Stimulated activated CD4-positive, alpha-beta T cell treated with anti-CD3 and anti-CD28 coated beads, Interleukin-15, amount 100 ng/mL, for 24 hours (primary cell): ENCODE data around the gene NDUFC2.
"Not testable (repeated sequence)": the region's sequence is repeated elsewhere in the genome, so short reads cannot be mapped to it uniquely, and the experiment has no call there.

Experiments used
- DNase-seq: peaks from one replicate; pipeline ENCODE4 v3.0.0-alpha.2; 2020

NDUFC2 gene

GRCh38 chr11:78049348-78049747 is 30.3 kb downstream of the NDUFC2 start:
- DNase-seq = no peak

DNA sequence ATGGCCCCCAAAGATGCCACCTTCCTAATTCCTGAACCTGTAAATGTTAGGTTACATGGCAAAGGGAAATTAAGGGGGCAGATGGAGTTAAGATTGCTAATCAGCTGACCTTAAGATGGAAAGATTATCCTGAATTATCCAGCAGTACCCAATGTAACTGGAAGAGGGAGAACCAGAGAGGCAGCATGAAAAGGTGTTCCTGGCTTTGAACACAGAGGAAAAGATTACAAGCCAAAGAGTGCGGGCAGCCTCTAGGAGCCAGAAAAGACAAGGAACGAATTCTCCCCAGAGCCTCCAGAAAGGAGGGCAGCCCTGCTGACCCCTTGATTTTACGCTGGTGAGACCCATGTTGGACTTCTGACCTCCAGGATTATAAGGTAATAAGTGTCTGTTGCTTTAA is 31.1 kb downstream of the NDUFC2 start:
- no peak for DNase-seq

GRCh38 chr11:78046486-78046854 is 33.2 kb downstream of the NDUFC2 start:
- no peak for DNase-seq

GRCh38 chr11:78045851-78046485 is 33.7 kb downstream of the NDUFC2 start:
- DNase-seq = peak; percentile 81

GRCh38 chr11:78044706-78045105 is 35.0 kb downstream of the NDUFC2 start:
- DNase-seq = no peak

- no peak for DNase-seq
These were observed 37.7 kb downstream of the NDUFC2 start for GRCh38 chr11:78041843-78042440.

DNA sequence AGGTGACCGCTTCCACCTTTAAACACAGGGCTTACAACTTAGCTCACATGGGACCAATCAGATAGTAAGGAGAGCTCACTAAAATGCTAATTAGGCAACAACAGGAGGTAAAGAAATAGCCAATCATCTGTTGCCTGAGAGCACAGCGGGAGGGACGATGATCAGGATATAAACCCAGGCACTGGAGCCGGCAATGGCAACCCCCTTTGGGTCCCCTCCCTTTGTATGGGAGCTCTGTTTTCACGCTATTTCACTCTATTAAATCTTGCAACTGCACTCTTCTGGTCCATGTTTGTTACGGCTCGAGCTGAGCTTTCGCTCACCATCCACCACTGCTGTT is 38.3 kb downstream of the NDUFC2 start:
- DNase-seq = not testable (repeated sequence)

DNA sequence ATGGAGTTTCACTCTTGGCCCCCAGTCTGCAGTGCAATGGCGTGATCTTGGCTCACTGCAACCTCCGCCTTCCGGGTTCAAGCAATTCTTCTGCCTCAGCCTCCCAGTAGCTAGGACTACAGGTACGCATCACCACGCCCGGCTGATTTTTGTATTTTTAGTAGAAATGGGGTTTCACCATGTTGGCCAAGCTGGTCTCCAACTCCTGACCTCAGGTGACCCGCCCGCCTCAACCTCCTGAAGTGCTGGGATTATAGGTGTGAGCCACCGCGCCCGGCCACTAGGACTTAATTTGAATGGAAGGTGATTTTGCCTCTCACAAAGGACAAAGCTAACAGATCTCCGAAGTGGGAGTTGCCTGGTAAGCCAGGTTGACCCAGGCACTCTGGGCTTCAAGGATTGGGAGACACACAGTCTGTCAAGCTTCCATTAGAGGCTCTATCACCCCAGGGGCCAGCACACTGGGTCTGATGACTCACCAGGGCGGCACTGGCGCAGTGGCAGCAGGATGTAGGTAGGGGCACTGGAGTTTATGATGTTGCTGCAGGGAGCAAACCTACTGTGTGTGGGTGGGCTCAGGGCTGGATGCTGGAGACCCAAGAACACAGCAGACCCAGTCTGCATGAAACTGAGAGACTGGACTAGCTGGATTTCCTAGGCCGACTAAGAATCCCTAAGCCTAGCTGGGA is 38.8 kb downstream of the NDUFC2 start:
- no peak for DNase-seq

GRCh38 chr11:78039919-78040671 is 39.6 kb downstream of the NDUFC2 start:
- peak; percentile 43 for DNase-seq

DNA sequence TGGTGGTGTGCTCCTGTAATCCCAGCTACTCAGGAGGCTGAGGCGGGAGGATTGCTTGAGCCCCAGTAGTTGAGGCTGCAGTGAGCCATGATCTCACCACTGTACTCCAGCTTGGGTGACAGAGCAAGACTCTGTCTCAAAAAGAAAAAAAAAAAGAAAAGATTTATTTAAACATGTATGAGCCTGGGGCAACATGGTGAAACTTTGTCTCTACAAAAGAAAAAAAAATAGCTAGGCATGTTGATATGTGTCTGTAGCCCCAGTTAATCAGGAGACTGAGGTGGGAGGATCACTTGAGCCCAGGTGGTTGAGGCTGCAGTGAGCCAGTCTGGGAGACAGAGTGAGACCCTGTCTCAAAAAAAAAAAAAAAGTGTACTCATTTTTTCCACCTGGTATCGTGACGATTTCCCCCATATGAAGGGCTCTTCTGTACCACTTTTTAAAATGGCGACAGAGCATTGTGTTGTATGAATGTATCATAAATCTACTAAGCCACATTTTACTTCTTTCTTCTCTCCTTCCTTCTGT is 40.2 kb downstream of the NDUFC2 start:
- DNase-seq = no peak

DNA sequence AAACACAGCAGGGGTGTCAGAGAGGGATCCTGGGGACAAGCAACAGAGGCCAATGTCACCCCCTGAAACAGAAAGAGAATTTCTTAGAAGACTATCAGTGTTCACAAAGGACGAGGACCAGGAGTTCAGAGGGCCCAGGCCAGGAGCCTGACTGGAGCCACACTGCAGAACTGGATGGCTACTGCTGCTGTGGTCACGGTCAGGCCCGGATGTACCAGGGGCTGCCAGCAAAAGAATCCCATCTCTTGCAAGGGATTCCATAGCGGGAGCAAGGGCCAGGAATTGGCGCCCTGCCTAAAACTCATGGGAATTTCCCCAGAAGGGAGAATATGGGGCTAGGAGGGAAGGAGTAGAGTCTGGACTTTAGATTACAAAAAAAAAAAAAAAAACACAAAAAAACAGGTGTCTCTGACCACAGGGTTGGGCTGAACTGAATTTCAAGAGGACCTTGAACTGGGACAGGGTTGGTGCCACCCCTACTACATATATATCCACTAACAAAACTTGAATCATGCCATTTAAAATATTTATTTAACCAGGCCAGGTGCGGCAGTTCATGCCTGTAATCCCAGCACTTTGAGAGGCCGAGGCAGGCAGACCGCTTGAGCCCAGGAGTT is 40.9 kb downstream of the NDUFC2 start:
- DNase-seq = no peak

DNA sequence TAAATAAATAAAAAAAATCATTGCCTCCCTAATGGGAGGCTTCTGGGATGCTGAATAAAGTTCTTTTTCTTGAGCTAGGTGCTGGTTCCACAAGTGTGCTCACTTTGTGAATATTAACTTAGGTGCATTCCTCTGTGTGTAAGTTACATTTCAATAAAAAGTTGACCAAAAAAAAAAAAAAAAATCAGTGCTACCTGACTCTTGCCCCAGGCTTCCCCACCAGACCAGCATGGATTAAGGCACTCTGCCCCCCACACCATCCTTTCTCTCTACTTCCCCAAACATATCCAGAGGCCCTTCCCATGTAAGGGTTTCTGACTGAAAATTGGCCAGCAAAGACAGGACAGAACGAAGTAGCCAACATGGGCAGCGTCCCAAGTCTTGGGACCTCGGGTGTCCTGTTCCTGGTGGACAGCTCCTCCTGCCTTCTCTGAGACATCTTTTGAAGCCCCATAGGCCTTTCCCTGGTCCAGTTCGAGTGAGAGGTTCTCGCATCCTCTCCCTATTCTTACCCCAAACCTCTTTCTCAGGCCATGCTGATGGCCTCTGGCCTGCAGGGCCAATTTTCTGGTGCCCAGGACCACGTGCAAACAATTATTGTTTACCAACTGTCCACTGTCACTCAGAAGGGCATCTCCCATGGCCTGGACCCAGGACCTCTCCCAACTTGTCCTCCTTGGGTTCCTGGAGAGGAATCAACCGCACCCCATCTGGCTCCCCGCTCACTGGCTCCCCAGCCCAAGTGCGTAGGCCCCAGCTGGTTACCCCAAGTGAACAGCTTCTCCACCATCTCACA is 41.6 kb downstream of the NDUFC2 start:
- DNase-seq = no peak

- no peak for DNase-seq
These were observed 42.6 kb downstream of the NDUFC2 start for GRCh38 chr11:78037056-78037455.

DNA sequence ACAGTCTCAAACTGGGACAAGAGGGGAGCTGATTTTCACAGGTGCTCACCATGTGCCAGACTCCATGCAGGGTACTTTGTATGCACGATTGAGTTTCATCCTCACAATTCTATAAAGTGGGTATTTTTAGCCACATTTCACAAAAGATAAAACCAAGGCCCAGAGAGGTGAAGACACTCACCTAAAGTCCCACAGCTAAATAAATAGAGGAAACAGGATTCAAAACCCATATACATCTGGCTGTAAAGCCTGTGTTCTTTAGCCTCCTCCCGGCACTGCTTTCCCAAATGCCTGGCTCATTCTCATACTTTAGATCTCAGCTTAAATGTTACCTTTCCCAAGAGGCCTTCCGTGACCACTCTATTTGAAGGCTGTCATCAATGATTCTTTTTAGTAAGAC is 43.3 kb downstream of the NDUFC2 start:
- DNase-seq = no peak

GRCh38 chr11:78034623-78035022 is 45.0 kb downstream of the NDUFC2 start:
- DNase-seq = no peak

DNA sequence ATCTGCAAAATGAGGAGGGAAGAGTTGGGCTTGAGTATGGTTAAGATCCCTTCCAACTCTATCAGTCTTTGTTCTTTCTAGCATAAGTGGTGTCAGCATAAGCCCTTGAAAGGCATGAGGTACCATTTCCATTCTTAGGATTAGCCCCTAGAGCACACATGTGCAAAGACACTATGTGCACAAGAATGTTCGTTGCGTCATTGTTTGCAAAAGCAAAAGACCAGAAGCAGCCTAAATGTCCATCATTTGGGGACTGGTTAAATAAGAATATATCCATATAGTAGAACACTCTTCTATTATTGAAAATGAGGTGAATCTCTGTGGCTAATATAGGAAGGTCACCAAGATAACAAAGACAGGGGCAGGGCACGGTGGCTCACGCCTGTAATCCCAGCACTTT is 46.6 kb downstream of the NDUFC2 start:
- no peak for DNase-seq

DNA sequence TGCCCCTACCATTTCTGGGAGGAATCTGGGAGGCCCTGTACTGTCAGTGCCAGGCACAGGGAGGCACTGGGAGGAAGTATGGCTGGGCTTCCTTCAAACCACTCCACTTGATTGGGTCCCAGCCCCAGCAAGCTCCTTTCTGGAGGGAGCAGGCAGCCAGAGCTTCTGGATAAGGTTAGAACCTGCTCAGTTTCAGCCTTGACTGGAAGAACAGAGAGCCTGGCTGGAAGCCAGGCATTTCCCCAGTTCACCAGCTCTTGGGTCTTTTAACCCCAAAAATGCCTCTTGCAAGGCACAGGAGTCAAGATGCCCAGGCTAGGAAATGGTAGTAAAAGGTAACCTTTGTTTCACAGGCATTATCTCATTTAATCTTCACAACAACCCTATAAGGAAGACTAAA is 47.6 kb downstream of the NDUFC2 start:
- DNase-seq = no peak

DNA sequence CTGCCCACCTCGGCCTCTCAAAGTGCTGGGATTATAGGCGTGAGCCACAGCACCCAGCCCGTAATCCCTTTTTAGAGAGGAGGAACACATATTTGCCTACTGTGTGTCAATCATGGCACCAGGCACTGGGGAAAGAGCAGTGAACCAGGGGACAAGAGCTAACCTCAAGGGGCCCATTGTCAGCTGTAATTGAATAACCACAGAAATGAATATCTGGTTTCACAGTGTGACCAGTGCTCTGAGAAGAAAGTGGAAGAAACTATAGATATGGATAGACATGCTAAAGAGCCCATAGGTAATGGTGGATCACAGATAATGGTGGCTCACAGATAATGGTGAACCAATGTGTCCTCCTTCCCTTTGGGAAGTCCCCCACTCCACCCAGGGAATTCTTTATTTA is 48.0 kb downstream of the NDUFC2 start:
- DNase-seq = no peak

DNA sequence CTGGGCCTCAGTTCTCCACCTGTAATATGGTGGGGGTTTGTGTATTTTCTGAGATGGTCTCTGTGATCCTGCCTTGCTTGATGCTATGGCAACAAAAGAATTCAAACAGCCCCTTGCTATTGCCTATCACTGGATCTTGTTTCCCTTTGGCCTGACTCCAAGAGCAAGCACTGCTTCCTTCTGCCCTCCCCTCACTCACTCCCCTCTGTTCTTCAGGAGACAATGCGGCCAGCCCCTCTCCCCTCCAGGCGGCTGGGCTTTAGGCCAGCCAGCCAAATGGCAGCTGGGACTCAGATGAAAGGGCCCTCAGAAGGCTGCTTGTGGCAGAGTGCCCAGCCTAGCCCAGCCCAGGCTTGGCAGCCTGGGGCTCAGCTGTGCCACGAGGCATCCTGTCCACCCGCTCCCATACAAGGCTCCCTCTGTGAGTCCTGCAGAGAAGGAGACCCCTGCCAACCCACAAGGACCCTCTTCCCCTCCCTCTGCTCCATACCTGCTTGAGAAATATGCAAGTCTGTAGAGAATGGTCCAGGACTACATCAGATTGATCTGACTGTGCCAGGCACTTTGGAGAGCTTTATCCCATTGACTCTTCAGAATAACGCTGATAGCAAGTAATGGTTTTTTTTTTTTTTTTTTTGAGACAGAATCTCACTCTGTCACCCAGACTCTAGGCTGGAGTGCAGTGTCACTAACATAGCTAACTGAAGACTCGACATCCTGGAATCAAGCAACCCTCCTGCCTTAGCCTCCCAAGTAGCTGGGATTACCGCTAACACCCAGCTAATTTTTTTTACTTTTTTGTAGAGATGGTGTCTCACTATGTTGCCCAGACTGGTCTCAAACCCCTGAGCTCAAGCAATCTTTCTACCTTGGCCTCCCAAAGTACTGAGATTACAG is 49.0 kb downstream of the NDUFC2 start:
- no peak for DNase-seq

GRCh38 chr11:78028423-78028822 is 51.2 kb downstream of the NDUFC2 start:
- not testable (repeated sequence) for DNase-seq

DNA sequence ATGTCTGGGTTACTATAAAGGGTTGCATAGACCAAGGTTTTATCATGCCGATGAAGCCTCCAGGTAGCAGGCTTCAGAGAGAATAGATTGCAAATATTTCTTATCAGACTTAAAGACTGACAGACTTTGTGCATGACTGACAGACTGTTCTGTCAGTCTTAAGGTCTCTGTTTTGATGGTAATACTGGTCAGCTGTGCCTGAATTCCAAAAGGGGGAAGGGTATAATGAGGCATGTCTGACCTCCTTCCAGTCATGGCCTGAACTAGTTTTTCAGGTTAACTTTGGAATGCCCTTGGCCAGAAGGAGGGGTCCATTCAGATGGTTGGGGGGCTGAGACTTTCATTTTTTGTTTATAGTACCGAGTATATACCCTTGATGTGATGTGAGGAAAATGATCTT is 51.9 kb downstream of the NDUFC2 start:
- no peak for DNase-seq
